GM19438 (cell line): ENCODE results near the gene ATF2.
A peak's percentile ranks its signal among the peaks of the same experiment; 100 is the strongest.

Experiments
- ATAC-seq: cut with Tn5 transposase; IDR thresholded peaks from one replicate; pipeline ENCODE4 v1.9.1; 2021; ENCODE audit warnings: low read depth; ENCODE audit not compliant: unreplicated experiment

Gene ATF2

GRCh38 chr2:175167792-175168563 lies at the start of gene ATF2:
ATF2 (minus strand) TSS chr2:175168203; CDS start chr2:175136443, 31,760 bp downstream.
- peak; percentile 95 for ATAC-seq

GRCh38 chr2:175207741-175208438 lies 39.9 kb upstream of the ATF2 start:
- ATAC-seq, result no peak

- no peak for ATAC-seq
Measured at GRCh38 chr2:175206866-175207265, 38.9 kb upstream of the ATF2 start.

GRCh38 chr2:175205523-175205922 lies 37.5 kb upstream of the ATF2 start:
- no peak for ATAC-seq

GRCh38 chr2:175203621-175204496 lies 35.9 kb upstream of the ATF2 start:
- peak; percentile 58 for ATAC-seq

- no peak for ATAC-seq
Measured at GRCh38 chr2:175195012-175195411, 27.0 kb upstream of the ATF2 start.

GRCh38 chr2:175188761-175189160 lies 20.8 kb upstream of the ATF2 start:
- ATAC-seq, result no peak

- peak; percentile 74 for ATAC-seq
Measured at GRCh38 chr2:175187378-175187777, 19.4 kb upstream of the ATF2 start.

- ATAC-seq, result no peak
Measured at GRCh38 chr2:175183674-175184073, 15.7 kb upstream of the ATF2 start.

GRCh38 chr2:175181877-175182308 lies 13.9 kb upstream of the ATF2 start:
- ATAC-seq, result no peak

- ATAC-seq, result peak; percentile 90
Measured at GRCh38 chr2:175181104-175181876, 13.3 kb upstream of the ATF2 start, which contains the start of gene ATP5MC3. ATP5MC3 (minus strand) TSS chr2:175181710; CDS start chr2:175181393, 317 bp downstream.

- ATAC-seq, result peak; percentile 42
Measured at GRCh38 chr2:175180701-175181103, 12.7 kb upstream of the ATF2 start.

- ATAC-seq, result no peak
Measured at GRCh38 chr2:175176624-175177023, 8.6 kb upstream of the ATF2 start.

GRCh38 chr2:175175896-175176295 lies 7.9 kb upstream of the ATF2 start:
- ATAC-seq, result no peak

- no peak for ATAC-seq
Measured at GRCh38 chr2:175175320-175175719, 7.3 kb upstream of the ATF2 start.

- no peak for ATAC-seq
Measured at GRCh38 chr2:175170659-175171304, 2.8 kb upstream of the ATF2 start.

- no peak for ATAC-seq
Measured at GRCh38 chr2:175169191-175169590, 1.2 kb upstream of the ATF2 start.

- peak; percentile 22 for ATAC-seq
Measured at GRCh38 chr2:175168564-175168945, 552 bp upstream of the ATF2 start.

- ATAC-seq, result peak; percentile 4
Measured at GRCh38 chr2:175167076-175167791, 769 bp downstream of the ATF2 start.
